Gastrocnemius medialis (tissue), 4 donors: ENCODE measurements around the gene PYGL.

ENCODE experiments used
- POLR2A ChIP-seq, 2 donors: fragments of 450-650 bp; IDR thresholded peaks; one replicate each; pipeline ENCODE4 v1.6.1; 2017; ENCODE audit warnings: antibody characterized with exemption in 2 of 2, mild to moderate bottlenecking in 2 of 2, moderate library complexity in 2 of 2
- TF ChIP-seq, protein P1 (sequence below), 5 experiments: fragments of 450-650 bp in 3 of 5; fragments of 200-600 bp in 2 of 5; sonication (generic) in 2 of 5; IDR thresholded peaks in 4 of 5; conservative IDR thresholded peaks in 1 of 5; 1 replicate in 4 of 5; 2 replicates in 1 of 5; pipeline ENCODE4 v1.5.1; 2016 to 2019; ENCODE audit warnings: antibody characterized with exemption in 5 of 5, mild to moderate bottlenecking in 3 of 5, moderate library complexity in 3 of 5

DNA sequence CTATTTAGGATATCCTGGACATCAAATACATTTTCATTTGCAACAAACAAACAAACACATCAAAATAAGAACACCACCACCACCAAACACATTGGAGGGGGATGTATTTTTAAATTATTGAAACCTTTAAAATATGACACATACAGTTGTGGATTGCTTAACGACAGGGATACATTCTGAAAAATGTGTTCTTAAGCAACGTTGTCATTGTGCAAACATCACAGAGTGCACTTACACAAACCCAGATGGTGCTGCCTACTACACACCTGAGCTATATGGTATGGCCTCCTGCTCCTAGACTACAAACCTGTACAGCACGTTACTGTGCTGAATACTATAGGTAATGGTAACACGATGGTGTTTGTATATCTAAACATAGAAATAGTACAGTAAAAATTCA, 19.4 kb downstream of the PYGL start:
- TF ChIP-seq, protein P1, sequence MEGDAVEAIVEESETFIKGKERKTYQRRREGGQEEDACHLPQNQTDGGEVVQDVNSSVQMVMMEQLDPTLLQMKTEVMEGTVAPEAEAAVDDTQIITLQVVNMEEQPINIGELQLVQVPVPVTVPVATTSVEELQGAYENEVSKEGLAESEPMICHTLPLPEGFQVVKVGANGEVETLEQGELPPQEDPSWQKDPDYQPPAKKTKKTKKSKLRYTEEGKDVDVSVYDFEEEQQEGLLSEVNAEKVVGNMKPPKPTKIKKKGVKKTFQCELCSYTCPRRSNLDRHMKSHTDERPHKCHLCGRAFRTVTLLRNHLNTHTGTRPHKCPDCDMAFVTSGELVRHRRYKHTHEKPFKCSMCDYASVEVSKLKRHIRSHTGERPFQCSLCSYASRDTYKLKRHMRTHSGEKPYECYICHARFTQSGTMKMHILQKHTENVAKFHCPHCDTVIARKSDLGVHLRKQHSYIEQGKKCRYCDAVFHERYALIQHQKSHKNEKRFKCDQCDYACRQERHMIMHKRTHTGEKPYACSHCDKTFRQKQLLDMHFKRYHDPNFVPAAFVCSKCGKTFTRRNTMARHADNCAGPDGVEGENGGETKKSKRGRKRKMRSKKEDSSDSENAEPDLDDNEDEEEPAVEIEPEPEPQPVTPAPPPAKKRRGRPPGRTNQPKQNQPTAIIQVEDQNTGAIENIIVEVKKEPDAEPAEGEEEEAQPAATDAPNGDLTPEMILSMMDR (IDR thresholded peaks at IDR 0.05 in 4 of 5, conservative IDR thresholded peaks at IDR 0.05 in 1 of 5) = no peak
- TF ChIP-seq POLR2A (IDR thresholded peaks at IDR 0.05) = no peak
